Activated B cell treated with CpG ODN at 0.5 μM for 24 hours (primary cell): ENCODE data around the gene BBOX1. TPM values are rescaled to one million over a fixed set of nuclear protein-coding genes. Genes with fewer than 3 reads are reported as not detected.
"Not testable (repeated sequence)": the region's sequence is repeated elsewhere in the genome, so short reads cannot be mapped to it uniquely, and the experiment has no call there.

Source experiments
- ATAC-seq: fragments of 200-7000 bp; cut with Tn5 transposase; one replicate; pipeline ENCODE4 v1.10.0; 2021; ENCODE audit warnings: low read depth, mild to moderate bottlenecking, moderate library complexity
- CTCF ChIA-PET: fragments of 350-600 bp; sonication (Branson Sonifier 250); formaldehyde crosslinking; loops from one replicate; lab custom pipeline; 2021; ENCODE audit warnings: antibody characterized with exemption; lab: Charles Lee
- POLR2A ChIA-PET: fragments of 350-600 bp; sonication (Branson Sonifier 250); formaldehyde crosslinking; loops from one replicate; lab custom pipeline; 2021; ENCODE audit warnings: antibody characterized with exemption; lab: Charles Lee
- DNase-seq: peaks from one replicate; pipeline ENCODE4 v3.0.0; 2022
- H3K27ac Mint-ChIP-seq: one replicate; pipeline ENCODE4 v1.8.0; 2020; ENCODE audit warnings: mixed read lengths
- H3K27me3 Mint-ChIP-seq: one replicate; pipeline ENCODE4 v1.8.0; 2021; ENCODE audit warnings: mixed read lengths
- H3K36me3 Mint-ChIP-seq: one replicate; pipeline ENCODE4 v1.8.0; 2021; ENCODE audit warnings: low read depth, mixed read lengths
- H3K4me1 Mint-ChIP-seq: one replicate; pipeline ENCODE4 v1.8.0; 2021; ENCODE audit warnings: mixed read lengths
- H3K4me3 Mint-ChIP-seq: one replicate; pipeline ENCODE4 v1.8.0; 2020; ENCODE audit warnings: mild to moderate bottlenecking, mixed read lengths
- H3K9me3 Mint-ChIP-seq: one replicate; pipeline ENCODE4 v1.8.0; 2020; ENCODE audit warnings: mixed read lengths
- intact Hi-C: fragments of 100-400 bp; cut with micrococcal nuclease; formaldehyde crosslinking; loops from one replicate; pipeline ENCODE4 v1.15.1; 2024
- total RNA-seq: library from RNA; stranded (reverse); gene quantifications from 2 replicates; pipeline ENCODE4 v1.2.3, GENCODE V29; 2022
- TF ChIP-seq, protein P1 (sequence below): fragments of 200-600 bp; IDR thresholded peaks from one replicate; pipeline ENCODE4 v1.8.0; 2022; ENCODE audit warnings: antibody characterized with exemption, mild to moderate bottlenecking

BBOX1 gene
- total RNA-seq, 1 donor from 2014 or later: not detected

DNA sequence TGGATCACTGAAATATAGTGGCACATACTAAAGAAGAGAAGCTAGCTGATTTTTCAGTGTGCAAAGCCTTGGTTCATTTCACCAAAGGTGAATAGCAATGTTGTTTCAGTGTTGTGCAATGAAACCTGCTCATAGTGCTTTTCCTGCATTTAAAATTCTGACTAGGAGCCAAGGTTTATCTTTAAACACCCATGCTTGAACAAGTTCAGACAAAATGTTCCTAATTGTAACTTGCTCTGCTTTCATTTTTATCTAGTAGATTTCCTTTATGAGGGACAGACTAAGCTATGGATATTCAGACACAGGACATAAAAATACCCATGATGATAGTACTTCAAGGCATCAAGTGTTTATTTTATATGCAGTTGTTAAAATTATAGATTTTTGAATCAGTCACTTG, 47.7 kb downstream of the BBOX1 start:
- no peak overlapping the region for H3K4me3 Mint-ChIP-seq
- peaks cover 17% of the 10 kb centered on the region for H3K9me3 Mint-ChIP-seq
- H3K4me1 Mint-ChIP-seq: no peaks in the 10 kb centered on the region
- H3K27ac Mint-ChIP-seq: no peak overlapping the region
- intact Hi-C loops: no loop called here
- TF ChIP-seq, protein P1, sequence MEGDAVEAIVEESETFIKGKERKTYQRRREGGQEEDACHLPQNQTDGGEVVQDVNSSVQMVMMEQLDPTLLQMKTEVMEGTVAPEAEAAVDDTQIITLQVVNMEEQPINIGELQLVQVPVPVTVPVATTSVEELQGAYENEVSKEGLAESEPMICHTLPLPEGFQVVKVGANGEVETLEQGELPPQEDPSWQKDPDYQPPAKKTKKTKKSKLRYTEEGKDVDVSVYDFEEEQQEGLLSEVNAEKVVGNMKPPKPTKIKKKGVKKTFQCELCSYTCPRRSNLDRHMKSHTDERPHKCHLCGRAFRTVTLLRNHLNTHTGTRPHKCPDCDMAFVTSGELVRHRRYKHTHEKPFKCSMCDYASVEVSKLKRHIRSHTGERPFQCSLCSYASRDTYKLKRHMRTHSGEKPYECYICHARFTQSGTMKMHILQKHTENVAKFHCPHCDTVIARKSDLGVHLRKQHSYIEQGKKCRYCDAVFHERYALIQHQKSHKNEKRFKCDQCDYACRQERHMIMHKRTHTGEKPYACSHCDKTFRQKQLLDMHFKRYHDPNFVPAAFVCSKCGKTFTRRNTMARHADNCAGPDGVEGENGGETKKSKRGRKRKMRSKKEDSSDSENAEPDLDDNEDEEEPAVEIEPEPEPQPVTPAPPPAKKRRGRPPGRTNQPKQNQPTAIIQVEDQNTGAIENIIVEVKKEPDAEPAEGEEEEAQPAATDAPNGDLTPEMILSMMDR: no peak
- ChIA-PET CTCF (no interaction called here), POLR2A (no interaction called here)
- H3K36me3 Mint-ChIP-seq: no peaks in the 10 kb centered on the region
- DNase-seq (no peak), ATAC-seq (no peak)
- no peaks in the 10 kb centered on the region for H3K27me3 Mint-ChIP-seq

DNA sequence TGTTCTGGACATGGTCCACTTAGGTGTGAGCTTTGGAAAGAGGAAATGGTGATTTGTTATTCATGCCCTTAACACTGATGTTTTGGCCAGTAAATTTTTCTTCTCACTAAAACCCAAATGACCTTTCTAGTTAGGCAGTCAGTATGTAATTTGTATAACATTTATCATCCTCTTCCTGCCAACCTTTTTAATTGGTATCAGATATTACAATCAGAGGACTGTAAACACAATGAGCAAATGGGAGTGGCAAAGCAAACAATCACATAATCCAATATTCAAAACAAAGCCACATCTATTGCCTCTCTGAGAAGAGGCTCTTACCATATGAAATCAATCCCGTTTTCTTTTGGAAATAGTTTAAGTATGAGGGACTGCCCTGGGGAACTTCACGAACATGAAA, 49.1 kb downstream of the BBOX1 start:
- intact Hi-C loops: no loop called here
- no peak for DNase-seq
- H3K4me3 Mint-ChIP-seq: no peak overlapping the region
- POLR2A ChIA-PET: no interaction called here
- CTCF ChIA-PET: no interaction called here
- H3K27me3 Mint-ChIP-seq: no peaks in the 10 kb centered on the region
- H3K4me1 Mint-ChIP-seq: no peaks in the 10 kb centered on the region
- peaks cover 17% of the 10 kb centered on the region for H3K9me3 Mint-ChIP-seq
- TF ChIP-seq, protein P1: no peak
- no peak overlapping the region for H3K27ac Mint-ChIP-seq
- ATAC-seq: no peak
- H3K36me3 Mint-ChIP-seq: no peaks in the 10 kb centered on the region

DNA sequence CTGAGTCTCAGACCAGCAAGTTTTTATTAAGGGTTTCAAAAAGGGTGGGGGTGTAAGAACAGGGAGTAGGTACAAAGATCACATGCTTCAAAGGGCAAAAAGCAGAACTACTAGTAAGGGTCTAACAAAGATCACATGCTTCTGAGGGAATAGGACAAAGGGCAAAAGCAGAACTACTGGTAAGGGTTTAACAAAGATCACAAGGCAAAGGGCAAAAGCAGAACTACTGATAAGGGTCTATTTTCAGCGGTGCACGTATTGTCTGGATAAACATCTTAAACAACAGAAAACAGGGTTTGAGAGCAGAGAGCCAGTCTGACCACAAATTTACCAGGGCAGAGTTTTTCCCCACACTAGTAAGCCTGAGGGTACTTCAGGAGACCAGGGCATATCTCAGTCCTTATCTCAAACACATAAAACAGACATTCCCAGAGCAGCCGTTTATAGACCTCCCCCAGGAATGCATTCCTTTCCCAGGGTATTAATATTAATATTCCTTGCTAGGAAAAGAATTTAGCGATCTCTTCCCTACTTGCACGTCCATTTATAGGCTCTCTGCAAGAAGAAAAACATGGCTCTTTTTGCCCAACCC, 49.8 kb downstream of the BBOX1 start:
- POLR2A ChIA-PET, H3K27ac Mint-ChIP-seq, H3K4me1 Mint-ChIP-seq: not testable (repeated sequence)

DNA sequence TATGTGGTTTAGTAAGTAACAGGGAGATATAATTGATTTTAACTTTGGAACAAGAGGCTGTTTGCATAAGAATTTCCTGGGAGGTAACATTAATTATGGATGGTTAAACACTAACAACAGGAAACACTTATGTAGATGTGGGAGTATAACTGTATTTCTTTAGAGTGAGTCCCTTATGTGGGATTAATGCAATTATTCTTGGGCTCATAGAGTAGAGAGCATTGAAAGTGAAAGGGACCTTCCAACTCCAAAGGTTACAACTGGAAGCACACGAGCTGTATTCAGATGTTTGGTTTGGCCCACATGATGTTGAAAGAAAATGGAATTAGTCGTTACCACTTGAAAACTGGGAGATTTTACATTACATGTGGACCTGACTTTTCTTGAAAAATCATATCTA, 53.5 kb downstream of the BBOX1 start:
- POLR2A ChIA-PET: no interaction called here

More for the DNA sequence above, 49.8 kb downstream of the BBOX1 start:
- H3K27me3 Mint-ChIP-seq, intact Hi-C loops, H3K36me3 Mint-ChIP-seq, H3K4me3 Mint-ChIP-seq, ATAC-seq, DNase-seq, CTCF ChIA-PET: not testable (repeated sequence)
- H3K9me3 Mint-ChIP-seq: peaks cover 17% of the 10 kb centered on the region

DNA sequence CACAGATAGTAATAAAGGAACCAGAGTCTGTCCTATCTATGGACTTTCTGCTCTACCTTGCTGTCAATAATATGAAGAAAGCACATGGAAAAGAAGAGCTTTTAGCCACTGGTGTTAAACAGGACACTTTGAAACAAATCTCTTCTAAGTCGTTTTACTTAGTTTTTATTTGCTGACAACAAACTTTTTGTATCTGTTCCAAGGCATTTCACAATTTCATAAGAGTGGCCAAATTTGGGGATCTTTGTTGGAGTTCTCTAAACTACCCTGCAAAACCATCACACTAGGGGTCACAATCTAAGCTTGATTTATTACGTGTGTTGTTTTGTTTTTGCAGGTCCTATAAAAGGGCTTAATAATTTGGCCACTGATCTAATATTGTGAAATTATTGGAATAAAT, 54.4 kb downstream of the BBOX1 start:
- Mint-ChIP-seq H3K9me3 (peaks cover 12% of the 10 kb centered on the region), H3K4me3 (no peak overlapping the region), H3K27ac (no peak overlapping the region), H3K27me3 (no peaks in the 10 kb centered on the region), H3K4me1 (no peaks in the 10 kb centered on the region), H3K36me3 (no peaks in the 10 kb centered on the region)
- CTCF ChIA-PET: no interaction called here
- DNase-seq: no peak
- POLR2A ChIA-PET: no interaction called here
- intact Hi-C loops: no loop called here
- TF ChIP-seq, protein P1: no peak
- no peak for ATAC-seq

More for the DNA sequence above, 53.5 kb downstream of the BBOX1 start:
- no peak for DNase-seq
- TF ChIP-seq, protein P1: no peak
- H3K4me3 Mint-ChIP-seq: no peak overlapping the region
- intact Hi-C loops: no loop called here
- ATAC-seq: no peak
- peaks cover 17% of the 10 kb centered on the region for H3K9me3 Mint-ChIP-seq
- CTCF ChIA-PET: no interaction called here
- no peaks in the 10 kb centered on the region for H3K27me3 Mint-ChIP-seq
- H3K4me1 Mint-ChIP-seq: no peaks in the 10 kb centered on the region
- H3K27ac Mint-ChIP-seq: no peak overlapping the region
- no peaks in the 10 kb centered on the region for H3K36me3 Mint-ChIP-seq

DNA sequence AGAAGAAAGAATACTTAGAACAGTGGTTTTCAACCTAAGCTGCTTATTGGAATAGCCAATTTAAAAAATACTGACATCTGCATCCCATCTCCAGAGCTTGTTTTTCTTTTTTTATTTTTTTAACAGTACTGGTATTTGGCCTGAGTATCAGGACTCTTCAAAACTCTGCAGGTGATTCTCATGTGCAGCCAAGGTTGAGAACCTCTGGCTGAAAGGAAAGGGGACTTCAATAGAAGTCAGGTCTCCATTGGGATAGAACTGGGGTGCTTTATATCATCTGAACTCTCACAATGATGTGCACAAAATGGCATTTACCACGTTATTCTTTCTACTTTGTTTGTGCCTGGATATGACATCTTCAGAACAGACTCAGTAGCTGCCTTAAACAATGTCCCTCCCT, 55.3 kb downstream of the BBOX1 start:
- peaks cover 5% of the 10 kb centered on the region for H3K9me3 Mint-ChIP-seq
- POLR2A ChIA-PET: no interaction called here
- CTCF ChIA-PET: no interaction called here

More for the DNA sequence above, 55.3 kb downstream of the BBOX1 start:
- TF ChIP-seq, protein P1: no peak
- Mint-ChIP-seq H3K27ac (no peak overlapping the region), H3K27me3 (no peaks in the 10 kb centered on the region), H3K36me3 (no peaks in the 10 kb centered on the region), H3K4me1 (no peaks in the 10 kb centered on the region), H3K4me3 (no peak overlapping the region)
- intact Hi-C loops: no loop called here
- DNase-seq (no peak), ATAC-seq (no peak)
